DOHH2 (cell line): ENCODE results near the gene BICRA.

Source experiments
- H3F3A ChIP-seq: fragments of 200-600 bp; sonication (generic), shearing (Covaris generic); 2 replicates; pipeline ENCODE4 v1.6.0; 2016; ENCODE audit warnings: antibody characterized with exemption, mild to moderate bottlenecking; ENCODE audit not compliant: control insufficient read depth, insufficient read depth
- H3K27ac ChIP-seq: fragments of 200-600 bp; sonication (generic); 2 replicates; pipeline ENCODE4 v1.5.1; 2014; ENCODE audit warnings: low read depth, mild to moderate bottlenecking, low read length, moderate library complexity
- H3K27me3 ChIP-seq: fragments of 200-600 bp; sonication (generic); 2 replicates; pipeline ENCODE4 v1.6.1; 2014; ENCODE audit warnings: mild to moderate bottlenecking, low read length, mixed read lengths; ENCODE audit not compliant: control insufficient read depth
- H3K36me3 ChIP-seq: fragments of 200-600 bp; sonication (generic); 2 replicates; pipeline ENCODE4 v1.6.1; 2014; ENCODE audit warnings: mild to moderate bottlenecking, low read length, moderate library complexity, mixed read lengths; ENCODE audit not compliant: control insufficient read depth
- H3K4me1 ChIP-seq: fragments of 200-600 bp; sonication (generic); 2 replicates; pipeline ENCODE4 v1.6.1; 2014; ENCODE audit warnings: mild to moderate bottlenecking, low read length, mixed read lengths; ENCODE audit not compliant: control insufficient read depth
- H3K4me2 ChIP-seq: fragments of 200-600 bp; sonication (generic); 2 replicates; pipeline ENCODE4 v1.6.0; 2014; ENCODE audit warnings: mild to moderate bottlenecking, low read length, moderate library complexity
- H3K4me3 ChIP-seq: fragments of 200-600 bp; sonication (generic); 2 replicates; pipeline ENCODE4 v1.5.1; 2014; ENCODE audit warnings: mild to moderate bottlenecking, low read length, mixed read lengths
- H3K79me2 ChIP-seq: fragments of 200-600 bp; sonication (generic); 2 replicates; pipeline ENCODE4 v1.6.1; 2014; ENCODE audit warnings: mild to moderate bottlenecking, low read length, mixed read lengths; ENCODE audit not compliant: control insufficient read depth
- H3K9me2 ChIP-seq: fragments of 200-600 bp; sonication (generic); replicated peaks from 2 replicates; pipeline ENCODE4 v1.6.1; 2014; ENCODE audit warnings: mild to moderate bottlenecking, low read length, mixed read lengths; ENCODE audit not compliant: control insufficient read depth
- H3K9me3 ChIP-seq: fragments of 200-600 bp; sonication (generic); 2 replicates; pipeline ENCODE4 v1.6.1; 2014; ENCODE audit warnings: antibody characterized with exemption, low read length, mixed read lengths; ENCODE audit not compliant: control insufficient read depth, insufficient read depth
- H4K20me1 ChIP-seq: fragments of 200-600 bp; sonication (generic); 2 replicates; pipeline ENCODE4 v1.6.0; 2014; ENCODE audit warnings: low read depth, mild to moderate bottlenecking, antibody characterized with exemption, low read length, moderate library complexity; ENCODE audit not compliant: control insufficient read depth, insufficient read depth
- EZH2phosphoT487 ChIP-seq: fragments of 200-600 bp; sonication (generic); IDR thresholded peaks from 2 replicates; pipeline ENCODE4 v1.6.1; 2017; ENCODE audit warnings: borderline replicate concordance, mild to moderate bottlenecking, antibody characterized with exemption, low read length, moderate library complexity, mixed read lengths
- TF ChIP-seq, protein P1 (sequence below): fragments of 200-600 bp; sonication (generic); IDR thresholded peaks from one replicate; pipeline ENCODE4 v1.5.1; 2014; ENCODE audit warnings: antibody characterized with exemption, mild to moderate bottlenecking, low read depth, low read length; ENCODE audit not compliant: poor library complexity, severe bottlenecking

BICRA gene

DNA sequence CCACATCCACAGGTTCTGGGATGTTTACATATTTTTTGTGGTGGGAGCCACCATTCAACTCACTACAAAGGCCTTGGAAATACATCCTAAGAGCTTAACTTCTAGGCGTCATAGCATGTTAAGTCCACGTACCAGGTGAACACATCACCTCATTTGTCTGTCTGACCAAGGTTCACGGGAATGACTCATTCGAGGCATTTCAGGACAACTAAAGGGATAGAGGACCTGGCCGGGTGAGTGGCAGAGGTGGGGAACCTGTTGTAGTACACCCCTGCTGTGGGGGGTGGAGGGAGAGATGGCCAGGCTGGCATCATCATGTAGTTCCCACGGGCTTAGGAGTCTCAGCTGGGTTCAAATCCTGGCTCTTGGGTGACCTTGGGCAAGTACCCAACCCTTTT, 51.5 kb downstream of the BICRA start:
- Histone ChIP-seq H3K27me3 (no peaks in the 10 kb centered on the region), H3K9me2 (no peaks in the 10 kb centered on the region), H3K79me2 (peaks cover 67% of the 10 kb centered on the region), H3K9me3 (no peaks in the 10 kb centered on the region), H4K20me1 (no peaks in the 10 kb centered on the region), H3F3A (no peaks in the 10 kb centered on the region), H3K4me1 (no peaks in the 10 kb centered on the region), H3K4me2 (no peak overlapping the region), H3K36me3 (no peaks in the 10 kb centered on the region), H3K4me3 (no peak overlapping the region), H3K27ac (no peak overlapping the region)
- TF ChIP-seq, protein P1, sequence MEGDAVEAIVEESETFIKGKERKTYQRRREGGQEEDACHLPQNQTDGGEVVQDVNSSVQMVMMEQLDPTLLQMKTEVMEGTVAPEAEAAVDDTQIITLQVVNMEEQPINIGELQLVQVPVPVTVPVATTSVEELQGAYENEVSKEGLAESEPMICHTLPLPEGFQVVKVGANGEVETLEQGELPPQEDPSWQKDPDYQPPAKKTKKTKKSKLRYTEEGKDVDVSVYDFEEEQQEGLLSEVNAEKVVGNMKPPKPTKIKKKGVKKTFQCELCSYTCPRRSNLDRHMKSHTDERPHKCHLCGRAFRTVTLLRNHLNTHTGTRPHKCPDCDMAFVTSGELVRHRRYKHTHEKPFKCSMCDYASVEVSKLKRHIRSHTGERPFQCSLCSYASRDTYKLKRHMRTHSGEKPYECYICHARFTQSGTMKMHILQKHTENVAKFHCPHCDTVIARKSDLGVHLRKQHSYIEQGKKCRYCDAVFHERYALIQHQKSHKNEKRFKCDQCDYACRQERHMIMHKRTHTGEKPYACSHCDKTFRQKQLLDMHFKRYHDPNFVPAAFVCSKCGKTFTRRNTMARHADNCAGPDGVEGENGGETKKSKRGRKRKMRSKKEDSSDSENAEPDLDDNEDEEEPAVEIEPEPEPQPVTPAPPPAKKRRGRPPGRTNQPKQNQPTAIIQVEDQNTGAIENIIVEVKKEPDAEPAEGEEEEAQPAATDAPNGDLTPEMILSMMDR, result no peak
- no peak for TF ChIP-seq EZH2phosphoT487

- Histone ChIP-seq H3F3A (no peaks in the 10 kb centered on the region), H3K27me3 (no peaks in the 10 kb centered on the region), H3K36me3 (no peaks in the 10 kb centered on the region), H3K9me2 (no peaks in the 10 kb centered on the region), H3K4me1 (no peaks in the 10 kb centered on the region), H3K4me2 (no peak overlapping the region), H4K20me1 (no peaks in the 10 kb centered on the region), H3K79me2 (peaks cover 70% of the 10 kb centered on the region), H3K9me3 (no peaks in the 10 kb centered on the region), H3K27ac (no peak overlapping the region), H3K4me3 (no peak overlapping the region)
- TF ChIP-seq, protein P1, result no peak
- no peak for TF ChIP-seq EZH2phosphoT487
Observed at GRCh38 chr19:47661161-47661560, 52.2 kb downstream of the BICRA start.

DNA sequence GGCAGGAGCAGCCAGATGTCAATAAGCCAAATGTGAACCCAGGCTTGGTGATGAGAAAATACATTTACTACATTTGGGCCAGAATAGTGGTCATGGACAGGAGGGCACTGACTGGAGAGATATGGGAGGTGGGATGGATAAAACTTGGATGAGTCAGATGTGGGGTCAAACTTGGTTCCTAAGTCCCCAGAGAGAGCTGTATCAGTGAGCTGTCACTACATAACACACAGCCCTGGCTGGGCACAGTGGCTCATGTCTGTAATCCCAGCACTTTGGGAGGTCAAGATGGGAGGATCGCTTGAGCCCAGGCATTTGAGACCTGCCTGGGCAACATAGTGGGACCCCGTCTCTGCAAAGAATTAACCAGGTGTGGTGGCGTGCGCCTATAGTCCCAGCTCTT, 52.7 kb downstream of the BICRA start:
- Histone ChIP-seq H4K20me1 (no peaks in the 10 kb centered on the region), H3K4me2 (no peak overlapping the region), H3K27me3 (no peaks in the 10 kb centered on the region), H3K4me3 (no peak overlapping the region), H3K27ac (no peak overlapping the region), H3K9me2 (no peaks in the 10 kb centered on the region), H3K79me2 (peaks cover 65% of the 10 kb centered on the region), H3K36me3 (no peaks in the 10 kb centered on the region), H3K4me1 (no peaks in the 10 kb centered on the region), H3K9me3 (no peaks in the 10 kb centered on the region), H3F3A (no peaks in the 10 kb centered on the region)
- no peak for TF ChIP-seq EZH2phosphoT487
- TF ChIP-seq, protein P1, result no peak
